Midbrain (tissue), 1 donor: Measurements from ENCODE around the gene STX7.
"Not testable (repeated sequence)": the region's sequence is repeated elsewhere in the genome, so short reads cannot be mapped to it uniquely, and the experiment has no call there.

Experiments
- DNase-seq: peaks from one replicate; lab custom pipeline; 2025; lab: John Stamatoyannopoulos, UW

The STX7 gene

GRCh38 chr6:132512638-132513632 is at the start of gene STX7:
Gene STX7, minus strand, starts transcription at chr6:132513116. Its CDS starts 9,586 bp downstream, at chr6:132503530.
- DNase-seq: peak; percentile 96

GRCh38 chr6:132560087-132560486 is 47.2 kb upstream of the STX7 start:
- not testable (repeated sequence) for DNase-seq

GRCh38 chr6:132552372-132552771 is 39.5 kb upstream of the STX7 start, which contains the start of gene TAAR8:
Gene TAAR8, plus strand, starts transcription at chr6:132552672. Its CDS starts 21 bp downstream, at chr6:132552693.
- DNase-seq: no peak

GRCh38 chr6:132551214-132551613 is 38.3 kb upstream of the STX7 start:
- DNase-seq: no peak

- no peak for DNase-seq
Measured at GRCh38 chr6:132548746-132549463, 36.0 kb upstream of the STX7 start.

- DNase-seq: no peak
Measured at GRCh38 chr6:132544826-132545225, 31.9 kb upstream of the STX7 start.

- DNase-seq: no peak
Measured at GRCh38 chr6:132537977-132538376, 25.1 kb upstream of the STX7 start, which contains the start of gene TAAR9. Gene TAAR9, plus strand, starts transcription at chr6:132538277. Its CDS starts 13 bp downstream, at chr6:132538290.

- no peak for DNase-seq
Measured at GRCh38 chr6:132537145-132537544, 24.2 kb upstream of the STX7 start.

- DNase-seq: not testable (repeated sequence)
Measured at GRCh38 chr6:132534546-132534945, 21.6 kb upstream of the STX7 start.

GRCh38 chr6:132530293-132530974 is 17.5 kb upstream of the STX7 start:
- DNase-seq: peak; percentile 76

- no peak for DNase-seq
Measured at GRCh38 chr6:132527791-132528190, 14.9 kb upstream of the STX7 start.

GRCh38 chr6:132526461-132526860 is 13.5 kb upstream of the STX7 start:
- no peak for DNase-seq

- no peak for DNase-seq
Measured at GRCh38 chr6:132525866-132526265, 12.9 kb upstream of the STX7 start.

GRCh38 chr6:132524646-132525045 is 11.7 kb upstream of the STX7 start:
- no peak for DNase-seq

- no peak for DNase-seq
Measured at GRCh38 chr6:132520953-132521352, 8.0 kb upstream of the STX7 start.

GRCh38 chr6:132515386-132515785 is 2.5 kb upstream of the STX7 start:
- no peak for DNase-seq

GRCh38 chr6:132513831-132514545 is 1.1 kb upstream of the STX7 start:
- DNase-seq: no peak

- no peak for DNase-seq
Measured at GRCh38 chr6:132512342-132512637, 626 bp downstream of the STX7 start.

GRCh38 chr6:132511831-132512220 is 1.1 kb downstream of the STX7 start:
- no peak for DNase-seq

- DNase-seq: peak; percentile 10
Measured at GRCh38 chr6:132511210-132511830, 1.6 kb downstream of the STX7 start.
